HG03280 (cell line): ENCODE data around the gene TOP3A.
"Not testable (repeated sequence)": the region's sequence is repeated elsewhere in the genome, so short reads cannot be mapped to it uniquely, and the experiment has no call there.

Experiments used
- ATAC-seq: cut with Tn5 transposase; IDR thresholded peaks from one replicate; pipeline ENCODE4 v1.9.1; 2021; ENCODE audit warnings: mild to moderate bottlenecking, moderate library complexity; ENCODE audit not compliant: unreplicated experiment

TOP3A gene, protein sequence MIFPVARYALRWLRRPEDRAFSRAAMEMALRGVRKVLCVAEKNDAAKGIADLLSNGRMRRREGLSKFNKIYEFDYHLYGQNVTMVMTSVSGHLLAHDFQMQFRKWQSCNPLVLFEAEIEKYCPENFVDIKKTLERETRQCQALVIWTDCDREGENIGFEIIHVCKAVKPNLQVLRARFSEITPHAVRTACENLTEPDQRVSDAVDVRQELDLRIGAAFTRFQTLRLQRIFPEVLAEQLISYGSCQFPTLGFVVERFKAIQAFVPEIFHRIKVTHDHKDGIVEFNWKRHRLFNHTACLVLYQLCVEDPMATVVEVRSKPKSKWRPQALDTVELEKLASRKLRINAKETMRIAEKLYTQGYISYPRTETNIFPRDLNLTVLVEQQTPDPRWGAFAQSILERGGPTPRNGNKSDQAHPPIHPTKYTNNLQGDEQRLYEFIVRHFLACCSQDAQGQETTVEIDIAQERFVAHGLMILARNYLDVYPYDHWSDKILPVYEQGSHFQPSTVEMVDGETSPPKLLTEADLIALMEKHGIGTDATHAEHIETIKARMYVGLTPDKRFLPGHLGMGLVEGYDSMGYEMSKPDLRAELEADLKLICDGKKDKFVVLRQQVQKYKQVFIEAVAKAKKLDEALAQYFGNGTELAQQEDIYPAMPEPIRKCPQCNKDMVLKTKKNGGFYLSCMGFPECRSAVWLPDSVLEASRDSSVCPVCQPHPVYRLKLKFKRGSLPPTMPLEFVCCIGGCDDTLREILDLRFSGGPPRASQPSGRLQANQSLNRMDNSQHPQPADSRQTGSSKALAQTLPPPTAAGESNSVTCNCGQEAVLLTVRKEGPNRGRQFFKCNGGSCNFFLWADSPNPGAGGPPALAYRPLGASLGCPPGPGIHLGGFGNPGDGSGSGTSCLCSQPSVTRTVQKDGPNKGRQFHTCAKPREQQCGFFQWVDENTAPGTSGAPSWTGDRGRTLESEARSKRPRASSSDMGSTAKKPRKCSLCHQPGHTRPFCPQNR

GRCh38 chr17:18314731-18315561 lies at the start of gene TOP3A, which contains the start of gene SMCR8:
Gene TOP3A, minus strand, starts transcription at chr17:18314994. Its CDS starts 216 bp downstream, at chr17:18314778.
Gene SMCR8, plus strand, starts transcription at chr17:18315293. Its CDS starts 497 bp downstream, at chr17:18315790.
- ATAC-seq: peak; percentile 87

- no peak for ATAC-seq
Measured at GRCh38 chr17:18364166-18364565, 49.4 kb upstream of the TOP3A start.

DNA sequence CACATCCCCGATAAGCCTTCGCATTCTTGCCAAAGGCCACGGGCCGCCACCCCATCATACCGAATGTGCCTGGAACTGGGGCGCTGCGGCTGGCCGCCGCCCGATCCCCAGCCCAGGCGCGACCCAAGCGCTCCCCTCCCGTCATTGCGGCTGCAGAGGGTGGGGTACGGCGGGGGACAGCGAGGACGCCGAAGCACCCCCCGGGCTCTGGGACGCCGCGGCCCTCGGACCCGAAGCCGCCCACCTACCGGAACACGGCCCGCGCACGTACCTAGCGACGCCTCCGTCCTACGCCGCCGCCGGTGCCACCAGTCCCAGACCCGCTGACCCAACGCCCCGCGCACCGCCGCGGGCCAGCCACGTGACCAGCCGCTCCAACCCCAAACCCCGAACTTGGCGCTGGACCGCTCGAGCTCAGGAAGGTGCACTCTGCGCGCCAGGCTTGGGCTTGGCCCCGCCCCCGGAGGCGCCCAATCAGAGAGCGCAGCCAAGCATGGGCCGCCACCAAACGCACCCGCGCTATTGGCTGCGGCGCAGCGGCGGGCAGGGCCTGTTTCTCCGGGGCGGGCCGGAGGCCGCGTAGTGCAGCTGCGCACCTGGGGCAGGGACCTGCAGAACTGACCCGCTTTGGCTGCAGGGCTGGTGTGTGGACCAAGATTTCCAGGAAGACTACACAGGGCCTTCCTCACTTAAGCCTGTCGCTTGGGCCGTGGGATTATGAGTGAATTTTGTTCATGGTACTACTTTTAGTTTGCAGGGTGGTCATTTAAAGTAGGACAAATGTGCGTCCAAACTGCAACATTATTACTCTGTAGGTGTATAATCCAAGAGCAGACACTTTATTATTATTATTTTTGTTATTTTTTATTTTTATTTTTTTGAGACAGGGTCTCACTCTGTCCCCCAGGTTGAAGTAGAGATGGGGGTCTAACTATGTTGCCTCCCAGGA lies 48.6 kb upstream of the TOP3A start, which contains the start of gene SHMT1:
TSS of gene SHMT1 (minus strand) at position 450 of the 949 bp plus-strand sequence. CDS start 7,569 bp downstream, outside the sequence.
- peak; percentile 98 for ATAC-seq

- no peak for ATAC-seq
Measured at GRCh38 chr17:18362698-18363100, 47.9 kb upstream of the TOP3A start.

DNA sequence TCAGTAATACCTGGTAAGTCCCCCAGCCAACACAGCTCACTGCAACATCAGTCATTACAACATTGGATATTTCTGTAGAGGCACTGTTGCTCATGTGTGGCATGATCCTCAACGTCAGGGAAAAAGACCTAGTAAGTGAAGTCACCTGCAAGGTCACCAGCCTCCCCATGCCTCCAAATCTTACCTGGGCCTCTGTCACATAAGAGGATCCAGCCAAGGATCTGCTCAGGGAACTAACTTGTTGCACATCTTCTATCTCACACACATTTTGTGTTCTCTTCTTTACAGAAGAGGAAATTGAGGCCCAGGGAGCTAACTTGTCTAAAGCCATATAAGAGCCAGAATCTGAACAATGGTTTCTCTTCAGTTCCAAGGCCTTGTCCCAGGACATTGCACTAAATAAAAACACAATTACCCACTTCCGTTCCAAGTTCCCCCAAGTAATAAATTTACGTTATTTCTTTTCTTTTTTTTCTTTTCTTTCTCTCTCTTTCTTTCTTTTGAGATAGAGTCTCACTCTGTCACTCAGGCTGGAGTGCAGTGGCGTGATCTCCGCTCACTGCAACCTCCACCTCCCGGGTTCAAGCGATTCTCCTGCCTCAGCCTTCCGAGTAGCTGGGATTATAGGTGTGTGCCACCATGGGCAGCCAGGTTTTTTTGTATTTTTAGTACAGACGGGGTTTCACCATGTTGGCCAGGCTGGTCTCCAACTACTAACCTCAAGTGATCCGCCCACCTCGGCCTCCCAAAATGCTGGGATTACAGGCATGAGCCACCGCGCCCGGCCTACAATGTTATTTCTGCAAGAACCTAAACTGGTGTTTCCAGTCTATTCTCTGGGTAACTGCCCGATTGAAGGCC lies 47.3 kb upstream of the TOP3A start:
- no peak for ATAC-seq

DNA sequence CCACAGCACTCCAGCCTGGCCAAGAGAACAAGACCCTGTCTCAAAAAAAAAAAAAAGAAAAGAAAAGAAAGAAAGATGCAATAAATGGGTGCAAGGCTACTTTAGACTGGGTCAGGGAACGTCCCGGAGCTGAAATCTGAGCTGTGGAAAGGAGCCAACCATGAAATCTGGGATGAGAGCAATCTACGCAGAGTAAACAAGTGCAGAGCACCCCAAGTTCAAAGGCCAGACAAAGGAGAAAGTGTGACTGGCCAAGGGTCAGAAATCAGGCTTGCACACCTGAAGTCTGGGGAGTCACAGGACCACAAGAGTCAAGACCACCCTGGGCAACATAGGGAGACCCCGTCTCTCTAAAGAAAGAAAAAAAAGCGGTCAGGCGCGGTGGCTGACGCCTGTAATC lies 45.7 kb upstream of the TOP3A start:
- no peak for ATAC-seq

- no peak for ATAC-seq
Measured at GRCh38 chr17:18356624-18357023, 41.8 kb upstream of the TOP3A start.

DNA sequence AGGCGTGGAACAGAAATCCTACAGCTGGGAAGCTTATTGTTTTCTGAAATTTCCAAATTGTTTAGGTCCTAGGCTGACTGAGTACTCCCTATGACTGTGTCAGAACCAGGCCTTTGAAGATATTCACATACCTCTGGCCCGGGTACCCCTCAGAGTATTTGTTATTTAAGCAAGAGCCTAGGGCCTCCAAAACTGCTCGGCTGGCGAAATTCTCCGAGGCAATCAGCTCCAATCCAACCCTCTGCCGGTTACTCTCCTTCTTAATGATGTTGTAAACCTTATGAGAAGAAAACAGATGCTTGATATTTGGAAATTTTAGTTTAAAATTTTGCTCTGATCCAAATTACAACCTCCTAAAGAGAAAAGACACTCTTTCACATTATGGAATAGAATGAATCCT lies 38.7 kb upstream of the TOP3A start:
- ATAC-seq: no peak

DNA sequence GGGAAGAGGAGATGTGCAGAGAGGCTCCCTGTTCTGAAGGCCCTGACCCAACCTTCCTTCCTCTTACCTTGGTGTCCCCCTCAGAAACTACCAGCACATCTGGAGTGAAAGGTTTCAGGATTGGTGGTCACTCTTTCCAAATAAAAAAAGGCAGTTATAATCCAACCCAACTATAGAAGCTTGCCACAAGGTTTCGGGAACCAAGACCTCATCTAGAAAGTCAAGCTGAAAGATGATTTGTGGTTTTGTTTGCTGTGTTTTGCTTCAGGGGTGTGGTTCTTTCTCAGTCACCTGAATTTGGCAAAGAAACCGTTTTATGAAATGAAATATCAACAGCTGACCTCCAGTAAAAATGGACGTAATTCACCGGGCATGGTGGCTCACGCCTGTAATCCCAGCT lies 29.2 kb upstream of the TOP3A start:
- no peak for ATAC-seq

DNA sequence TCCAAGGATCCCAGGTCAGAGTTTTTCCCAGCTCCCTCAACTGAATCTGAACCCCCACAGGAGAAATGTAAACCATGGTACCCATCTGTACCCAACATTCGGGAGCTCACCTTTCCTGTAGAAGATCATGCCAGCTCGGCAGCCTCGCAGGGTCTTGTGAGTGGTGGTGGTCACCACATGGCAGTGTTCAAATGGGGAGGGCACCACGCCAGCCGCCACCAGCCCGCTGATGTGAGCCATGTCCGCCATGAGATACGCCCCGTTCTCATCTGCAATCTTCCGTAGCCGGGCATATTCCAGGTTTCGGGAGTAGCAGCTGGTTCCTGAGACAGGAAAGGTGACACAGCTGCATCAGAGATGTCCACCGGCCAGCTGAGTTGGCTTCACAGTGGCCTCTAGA lies 25.1 kb upstream of the TOP3A start:
- ATAC-seq: no peak

GRCh38 chr17:18338158-18338557 lies 23.4 kb upstream of the TOP3A start:
- not testable (repeated sequence) for ATAC-seq

DNA sequence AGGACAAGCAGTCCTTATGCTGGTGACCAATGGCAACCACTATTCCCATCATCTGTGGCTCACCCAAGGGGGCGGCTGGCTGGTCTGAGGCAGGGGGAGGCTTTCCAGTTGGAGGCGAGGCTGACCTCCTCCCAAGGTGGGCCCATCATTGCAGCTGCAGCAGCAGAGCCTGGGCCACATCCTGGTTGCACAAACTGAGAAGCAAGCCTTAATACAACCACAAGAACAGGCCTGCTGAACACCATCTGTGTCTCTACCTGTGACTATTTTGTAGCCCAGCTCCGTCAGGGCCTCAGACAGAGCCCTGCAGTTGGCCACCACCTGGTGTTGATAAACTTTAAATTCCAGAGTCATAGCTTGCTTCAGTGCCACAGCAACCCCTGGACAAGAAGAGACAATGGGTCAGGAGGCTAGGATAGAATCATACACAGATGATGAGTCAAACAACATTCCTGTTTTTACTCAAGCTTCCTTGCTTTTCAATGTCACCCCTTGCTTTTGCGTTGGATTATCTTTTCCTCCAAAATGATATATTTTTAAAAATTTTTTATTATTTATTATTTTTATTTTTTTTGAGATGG lies 18.2 kb upstream of the TOP3A start:
- ATAC-seq: no peak

DNA sequence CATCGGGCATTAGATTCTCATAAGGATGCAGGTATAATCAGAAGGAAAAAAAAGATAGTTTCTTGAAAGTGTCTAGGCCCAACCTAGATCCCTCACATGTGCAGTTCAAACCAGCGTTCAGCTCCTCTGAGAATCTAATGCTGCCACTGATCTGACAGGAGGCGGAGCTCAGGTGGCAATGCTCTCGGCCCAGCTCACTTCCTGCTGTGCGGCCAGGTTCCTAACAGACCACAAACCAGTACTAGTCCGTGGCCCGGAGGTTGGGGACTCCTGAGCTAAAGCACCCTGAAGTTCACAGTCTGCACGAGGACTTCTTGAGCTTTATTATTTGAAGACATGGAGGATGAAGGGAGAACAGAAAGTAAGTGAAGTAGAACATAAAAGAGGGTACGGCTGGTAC lies 17.1 kb upstream of the TOP3A start:
- no peak for ATAC-seq

DNA sequence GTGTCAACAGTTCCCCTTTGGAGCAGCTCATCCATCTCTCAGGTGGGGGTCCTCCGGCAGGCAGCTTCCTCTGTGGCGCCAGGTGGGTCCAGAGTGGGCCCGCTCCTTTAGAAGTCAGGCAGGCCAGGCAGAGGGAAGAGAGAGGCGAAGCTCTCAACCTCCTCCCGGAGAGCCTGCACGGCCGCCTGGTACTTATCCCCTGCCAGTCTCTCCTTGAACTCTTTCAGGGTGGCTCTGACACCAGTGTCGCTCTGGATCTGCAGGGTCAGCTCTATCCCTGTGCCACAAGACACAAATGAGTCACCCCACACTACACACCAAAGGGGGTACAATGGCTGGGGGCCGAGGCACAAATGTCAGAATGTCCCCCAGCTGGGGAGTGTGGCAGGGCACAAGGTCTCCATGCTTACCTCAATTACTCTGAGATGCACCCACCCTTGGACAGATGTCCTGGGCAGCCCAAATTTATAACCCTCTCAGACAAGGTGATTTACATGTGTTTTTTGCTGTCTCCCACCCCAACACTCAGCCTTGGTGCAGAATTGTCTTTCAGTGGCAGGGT lies 13.9 kb upstream of the TOP3A start:
- no peak for ATAC-seq

- ATAC-seq: no peak
Measured at GRCh38 chr17:18327556-18327955, 12.8 kb upstream of the TOP3A start.

GRCh38 chr17:18327093-18327492 lies 12.3 kb upstream of the TOP3A start:
- ATAC-seq: no peak

DNA sequence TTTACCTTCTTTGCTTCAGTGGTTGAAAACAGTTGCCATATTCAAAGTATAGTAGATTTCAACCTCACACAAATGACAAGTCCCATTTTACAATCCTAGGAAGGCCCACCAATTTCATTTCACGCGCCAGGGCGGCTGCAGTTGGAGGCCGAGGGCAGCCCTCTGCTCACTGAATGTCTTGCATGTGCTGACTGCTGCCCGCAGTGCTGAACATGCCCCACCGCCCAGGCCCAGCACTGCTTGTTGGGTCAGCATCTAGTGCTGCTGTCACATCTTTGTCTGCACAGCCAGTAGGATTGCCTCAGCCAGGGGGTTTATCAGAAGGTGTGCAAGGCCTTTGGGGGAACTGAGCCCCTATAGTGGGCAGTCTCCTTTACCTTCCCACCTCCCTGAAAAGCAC lies 11.8 kb upstream of the TOP3A start:
- no peak for ATAC-seq

GRCh38 chr17:18326039-18326438 lies 11.2 kb upstream of the TOP3A start:
- no peak for ATAC-seq
